Choroid plexus epithelial cell (primary cell): Measurements from ENCODE around the gene AOPEP.
"Not testable (repeated sequence)": the region's sequence is repeated elsewhere in the genome, so short reads cannot be mapped to it uniquely, and the experiment has no call there.

Experiments used
- DNase-seq: peaks from one replicate; pipeline ENCODE4 v3.0.0-alpha.2; 2010; ENCODE audit warnings: low read depth
- H3K4me3 ChIP-seq: 2 replicates; pipeline ENCODE4 v1.5.1; 2011; ENCODE audit warnings: low read depth, mild to moderate bottlenecking, control low read depth, low read length, moderate library complexity
- CTCF ChIP-seq: conservative IDR thresholded peaks from 2 replicates; pipeline ENCODE4 v1.5.1; 2011; ENCODE audit warnings: low read depth, mild to moderate bottlenecking, control low read depth, inconsistent platforms, low read length, moderate library complexity

Gene AOPEP

GRCh38 chr9:95018099-95018936, 291.8 kb downstream of the AOPEP start:
- no peak overlapping the region for H3K4me3 ChIP-seq
- TF ChIP-seq CTCF = no peak
- peak; percentile 81 for DNase-seq

GRCh38 chr9:95020644-95021043, 294.1 kb downstream of the AOPEP start:
- H3K4me3 ChIP-seq, DNase-seq: not testable (repeated sequence)

GRCh38 chr9:95021166-95021886, 294.8 kb downstream of the AOPEP start:
- no peak for TF ChIP-seq CTCF
- no peak for DNase-seq
- H3K4me3 ChIP-seq = no peak overlapping the region

GRCh38 chr9:95022657-95023056, 296.2 kb downstream of the AOPEP start:
- H3K4me3 ChIP-seq = no peak overlapping the region
- DNase-seq = no peak
- no peak for TF ChIP-seq CTCF

GRCh38 chr9:95023217-95024003, 296.9 kb downstream of the AOPEP start:
- peak; percentile 82 for DNase-seq

GRCh38 chr9:95024097-95024671, 297.7 kb downstream of the AOPEP start:
- H3K4me3 ChIP-seq = no peak overlapping the region
- no peak for DNase-seq
- TF ChIP-seq CTCF = peak; percentile 27

More at GRCh38 chr9:95023217-95024003, 296.9 kb downstream of the AOPEP start:
- no peak for TF ChIP-seq CTCF
- no peak overlapping the region for H3K4me3 ChIP-seq
